HL-60/S4 treated with retinoic acid at 250 ng/mL for 4 days and 3 days (cell line): ENCODE data around the gene ZNF217.
"Not testable (repeated sequence)": the region's sequence is repeated elsewhere in the genome, so short reads cannot be mapped to it uniquely, and the experiment has no call there.

Experiments
- in situ Hi-C: fragments of 300-500 bp; cut with MboI; formaldehyde crosslinking; loops from 2 replicates; pipeline ENCODE4 v1.7.0; 2022; ENCODE audit warnings: low sequenced_read_pairs

Gene ZNF217

GRCh38 chr20:53593466-53594007 lies at the start of gene ZNF217:
Gene ZNF217 (minus strand): TSS chr20:53593839. CDS start chr20:53582826, 11,013 bp downstream.
- in situ Hi-C loops = not testable (repeated sequence)

GRCh38 chr20:53643031-53643832 lies 49.6 kb upstream of the ZNF217 start:
- in situ Hi-C loops = no loop called here

- in situ Hi-C loops = no loop called here
Observed at GRCh38 chr20:53642196-53643030, 48.8 kb upstream of the ZNF217 start.

GRCh38 chr20:53639647-53640440 lies 46.2 kb upstream of the ZNF217 start:
- in situ Hi-C loops = no loop called here

- in situ Hi-C loops = no loop called here
Observed at GRCh38 chr20:53639128-53639527, 45.5 kb upstream of the ZNF217 start.

- in situ Hi-C loops = not testable (repeated sequence)
Observed at GRCh38 chr20:53637310-53637709, 43.7 kb upstream of the ZNF217 start.

GRCh38 chr20:53636540-53637097 lies 43.0 kb upstream of the ZNF217 start:
- in situ Hi-C loops = no loop called here

GRCh38 chr20:53635221-53635620 lies 41.6 kb upstream of the ZNF217 start:
- in situ Hi-C loops = no loop called here

GRCh38 chr20:53631909-53632662 lies 38.4 kb upstream of the ZNF217 start:
- in situ Hi-C loops = no loop called here

- in situ Hi-C loops = no loop called here
Observed at GRCh38 chr20:53629436-53629835, 35.8 kb upstream of the ZNF217 start.

GRCh38 chr20:53628758-53629157 lies 35.1 kb upstream of the ZNF217 start:
- in situ Hi-C loops = not testable (repeated sequence)

GRCh38 chr20:53628076-53628475 lies 34.4 kb upstream of the ZNF217 start:
- in situ Hi-C loops = no loop called here

GRCh38 chr20:53627001-53627400 lies 33.4 kb upstream of the ZNF217 start:
- in situ Hi-C loops = not testable (repeated sequence)

GRCh38 chr20:53626584-53626983 lies 32.9 kb upstream of the ZNF217 start:
- in situ Hi-C loops = no loop called here

GRCh38 chr20:53625311-53626129 lies 31.9 kb upstream of the ZNF217 start:
- in situ Hi-C loops = no loop called here

GRCh38 chr20:53624927-53625250 lies 31.2 kb upstream of the ZNF217 start:
- in situ Hi-C loops = not testable (repeated sequence)

GRCh38 chr20:53623454-53624211 lies 30.0 kb upstream of the ZNF217 start:
- in situ Hi-C loops = no loop called here

- in situ Hi-C loops = no loop called here
Observed at GRCh38 chr20:53623134-53623453, 29.5 kb upstream of the ZNF217 start.
